SH-SY5Y (cell line): ENCODE results near the gene SLC16A6.

Experiments
- GATA2 ChIP-seq: IDR thresholded peaks from 2 replicates; pipeline ENCODE4 v1.6.1; 2011; ENCODE audit warnings: mild to moderate bottlenecking, low read depth, low read length
- GATA3 ChIP-seq: IDR thresholded peaks from 2 replicates; pipeline ENCODE4 v1.6.1; 2011; ENCODE audit warnings: low read depth, mild to moderate bottlenecking, low read length, moderate library complexity

The SLC16A6 gene

GRCh38 chr17:68277807-68278206 lies 13.1 kb downstream of the SLC16A6 start:
- TF ChIP-seq GATA3: no peak
- TF ChIP-seq GATA2: no peak

- TF ChIP-seq GATA2 (no peak), GATA3 (no peak)
Observed at GRCh38 chr17:68273722-68274121, 17.2 kb downstream of the SLC16A6 start.

GRCh38 chr17:68260051-68260762 lies 30.7 kb downstream of the SLC16A6 start:
- TF ChIP-seq GATA3 (no peak), GATA2 (no peak)

GRCh38 chr17:68257934-68258333 lies 33.0 kb downstream of the SLC16A6 start:
- TF ChIP-seq GATA3: no peak

- TF ChIP-seq GATA3: no peak
- no peak for TF ChIP-seq GATA2
Observed at GRCh38 chr17:68255731-68256538, 35.0 kb downstream of the SLC16A6 start.

GRCh38 chr17:68255151-68255550 lies 35.8 kb downstream of the SLC16A6 start:
- TF ChIP-seq GATA3: no peak
- TF ChIP-seq GATA2: no peak

- TF ChIP-seq GATA3 (no peak), GATA2 (no peak)
Observed at GRCh38 chr17:68249354-68249765, 41.6 kb downstream of the SLC16A6 start.

- TF ChIP-seq GATA2 (no peak), GATA3 (no peak)
Observed at GRCh38 chr17:68248891-68249290, 42.0 kb downstream of the SLC16A6 start.

GRCh38 chr17:68248199-68248825 lies 42.6 kb downstream of the SLC16A6 start:
- TF ChIP-seq GATA3 (no peak), GATA2 (no peak)

GRCh38 chr17:68247445-68248198 lies 43.3 kb downstream of the SLC16A6 start, which contains the start of gene AMZ2:
Gene AMZ2 (plus strand): TSS chr17:68248043. CDS start chr17:68250188, 2,145 bp downstream.
- TF ChIP-seq GATA2: no peak; the same call in 1 of the 2 replicates
- no peak for TF ChIP-seq GATA3

- TF ChIP-seq GATA2: no peak
- TF ChIP-seq GATA3: no peak
Observed at GRCh38 chr17:68246271-68247028, 44.5 kb downstream of the SLC16A6 start.

- TF ChIP-seq GATA2 (no peak), GATA3 (no peak)
Observed at GRCh38 chr17:68239632-68240366, 51.1 kb downstream of the SLC16A6 start.
